Measurements from ENCODE around the gene RNPS1.
"Not testable (repeated sequence)": the region's sequence is repeated elsewhere in the genome, so short reads cannot be mapped to it uniquely, and the experiment has no call there.

The RNPS1 gene

GRCh38 chr16:2253293-2253692 lies 14.6 kb downstream of the RNPS1 start:
- DNase-seq, result no peak

DNA sequence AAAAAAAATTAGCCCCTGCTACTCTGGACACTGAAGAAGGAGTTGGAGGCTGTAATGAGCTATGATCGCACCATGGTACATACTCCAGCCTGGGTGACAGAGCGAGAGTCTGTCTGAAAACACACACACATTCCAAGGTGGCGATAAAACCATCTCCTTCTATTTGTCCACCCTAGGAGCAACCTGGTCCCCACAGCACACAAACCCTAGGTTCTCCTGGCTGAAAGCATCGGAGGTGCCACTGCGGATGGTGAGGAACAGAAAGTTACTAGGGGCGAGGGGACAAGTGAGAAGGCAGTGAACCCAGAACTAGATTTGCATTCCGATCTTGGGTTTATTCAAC lies 15.1 kb downstream of the RNPS1 start:
- no peak for DNase-seq

GRCh38 chr16:2251296-2252111 lies 16.4 kb downstream of the RNPS1 start, which contains the start of gene ECI1:
Gene ECI1, minus strand, starts transcription at chr16:2251587. Its CDS starts 21 bp downstream, at chr16:2251566.
- DNase-seq, result peak; percentile 95

DNA sequence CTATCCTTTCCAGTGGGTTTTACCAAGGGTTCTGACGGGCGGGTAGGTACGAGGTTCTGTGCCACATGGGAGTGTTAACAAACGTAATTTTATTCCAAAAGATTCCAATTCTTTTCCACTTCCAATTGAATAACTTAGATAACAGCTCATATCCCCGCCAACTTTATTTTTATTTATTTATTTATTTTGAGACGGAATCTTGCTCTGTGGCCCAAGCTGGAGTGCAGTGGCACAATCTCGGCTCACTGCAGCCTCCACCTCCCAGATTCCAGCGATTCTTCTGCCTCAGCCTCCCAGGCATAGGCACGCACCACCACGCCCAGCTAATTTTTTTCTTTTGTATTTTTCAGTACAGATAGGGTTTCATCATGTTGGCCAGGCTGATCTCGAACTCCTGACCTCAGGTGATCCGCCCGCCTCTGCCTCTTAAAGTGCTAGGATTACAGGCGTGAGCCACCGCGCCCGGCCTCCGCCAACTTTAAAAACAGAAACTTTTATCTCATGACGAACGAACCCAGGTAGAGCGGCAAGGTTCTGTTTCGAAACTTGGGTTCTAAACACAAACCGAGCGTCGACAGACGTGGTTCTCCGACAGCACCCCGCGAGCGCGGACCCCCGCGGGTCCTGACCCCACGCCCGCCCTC lies 17.2 kb downstream of the RNPS1 start:
- peak; percentile 46 for DNase-seq

GRCh38 chr16:2246301-2246885 lies 21.5 kb downstream of the RNPS1 start:
- DNase-seq, result no peak

DNA sequence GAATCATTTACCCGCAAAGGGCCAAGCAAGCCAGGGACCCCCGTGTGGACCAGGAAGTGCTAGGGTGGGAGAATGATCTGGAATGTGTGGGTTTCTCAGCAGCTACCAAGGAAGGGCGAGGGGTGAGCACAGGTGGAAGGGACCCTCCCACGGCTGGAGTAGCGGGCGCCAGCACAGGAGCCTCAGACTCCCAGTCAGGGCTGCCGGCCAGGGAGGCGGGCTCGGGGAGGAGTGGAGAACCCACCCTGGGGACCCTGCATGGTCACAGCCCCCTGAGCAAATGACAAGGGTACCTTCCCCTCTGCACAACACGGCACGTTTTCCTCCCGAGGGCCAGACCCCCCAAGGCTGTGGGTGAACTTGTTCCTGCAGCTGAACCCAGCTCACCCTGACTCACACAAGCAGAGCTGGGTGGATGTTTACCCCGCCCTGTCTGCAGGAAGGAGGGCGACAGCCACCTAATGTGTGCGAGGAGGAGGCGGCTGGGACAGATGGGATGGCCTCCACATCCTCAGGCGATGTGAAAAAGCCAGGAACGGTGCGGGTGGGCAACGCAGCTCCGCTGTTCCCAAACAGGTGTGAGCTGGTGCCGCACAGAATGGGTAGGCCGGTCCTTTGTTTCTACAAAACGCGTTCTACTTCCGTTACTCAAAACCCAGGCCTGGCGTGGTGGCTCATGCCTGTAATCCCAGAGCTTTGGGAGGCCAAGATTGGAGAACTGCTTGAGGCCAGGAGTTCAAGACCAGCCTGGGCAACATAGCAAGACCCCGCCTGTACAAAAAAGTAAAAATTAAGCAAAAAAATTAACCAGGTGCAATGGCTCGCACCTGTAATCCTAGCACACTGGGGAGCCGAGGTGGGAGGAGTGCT lies 22.8 kb downstream of the RNPS1 start:
- DNase-seq, result no peak

- no peak for DNase-seq
These were observed 23.6 kb downstream of the RNPS1 start for GRCh38 chr16:2244301-2244700.

GRCh38 chr16:2243781-2244180 lies 24.1 kb downstream of the RNPS1 start:
- DNase-seq, result no peak

GRCh38 chr16:2243031-2243528 lies 24.8 kb downstream of the RNPS1 start:
- DNase-seq, result no peak

DNA sequence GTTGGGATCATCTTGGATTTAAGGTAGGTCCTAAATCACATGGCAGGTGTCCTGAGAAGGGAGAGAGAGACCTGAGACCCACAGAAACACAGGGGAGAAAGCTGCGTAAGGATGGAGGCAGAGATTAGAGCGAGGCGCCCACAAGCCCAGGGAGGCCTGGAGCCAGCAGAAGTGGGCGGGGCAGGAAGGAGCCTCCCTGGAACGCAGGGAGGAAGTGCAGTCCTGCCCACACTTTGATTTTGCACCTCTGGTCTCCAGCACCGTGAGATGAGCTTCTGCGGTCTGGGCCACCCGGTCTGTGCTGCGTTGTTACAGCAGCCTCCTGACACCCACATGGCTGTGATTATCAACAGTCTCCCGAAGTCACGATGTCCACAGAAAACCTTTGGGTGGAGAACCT lies 25.3 kb downstream of the RNPS1 start:
- DNase-seq, result no peak

DNA sequence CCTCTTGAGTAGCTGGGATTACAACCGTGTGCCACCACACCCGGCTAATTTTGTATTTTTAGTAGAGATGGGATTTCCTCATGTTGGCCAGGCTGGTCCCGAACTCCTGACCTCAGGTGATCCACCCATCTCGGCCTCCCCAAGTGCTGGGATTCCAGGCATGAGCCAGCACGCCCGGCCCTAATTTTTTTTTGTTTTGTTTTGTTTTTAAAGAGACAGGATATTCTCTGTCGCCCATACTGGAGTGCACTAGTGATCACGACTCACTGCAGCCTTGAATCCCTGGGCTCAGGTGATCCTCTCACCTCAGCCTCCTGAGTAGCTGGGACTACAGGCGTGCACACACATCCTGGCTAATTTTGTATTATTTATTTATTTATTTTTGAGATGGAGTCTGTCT lies 27.6 kb downstream of the RNPS1 start:
- DNase-seq, result not testable (repeated sequence)

GRCh38 chr16:2238838-2239675 lies 28.9 kb downstream of the RNPS1 start:
- no peak for DNase-seq

DNA sequence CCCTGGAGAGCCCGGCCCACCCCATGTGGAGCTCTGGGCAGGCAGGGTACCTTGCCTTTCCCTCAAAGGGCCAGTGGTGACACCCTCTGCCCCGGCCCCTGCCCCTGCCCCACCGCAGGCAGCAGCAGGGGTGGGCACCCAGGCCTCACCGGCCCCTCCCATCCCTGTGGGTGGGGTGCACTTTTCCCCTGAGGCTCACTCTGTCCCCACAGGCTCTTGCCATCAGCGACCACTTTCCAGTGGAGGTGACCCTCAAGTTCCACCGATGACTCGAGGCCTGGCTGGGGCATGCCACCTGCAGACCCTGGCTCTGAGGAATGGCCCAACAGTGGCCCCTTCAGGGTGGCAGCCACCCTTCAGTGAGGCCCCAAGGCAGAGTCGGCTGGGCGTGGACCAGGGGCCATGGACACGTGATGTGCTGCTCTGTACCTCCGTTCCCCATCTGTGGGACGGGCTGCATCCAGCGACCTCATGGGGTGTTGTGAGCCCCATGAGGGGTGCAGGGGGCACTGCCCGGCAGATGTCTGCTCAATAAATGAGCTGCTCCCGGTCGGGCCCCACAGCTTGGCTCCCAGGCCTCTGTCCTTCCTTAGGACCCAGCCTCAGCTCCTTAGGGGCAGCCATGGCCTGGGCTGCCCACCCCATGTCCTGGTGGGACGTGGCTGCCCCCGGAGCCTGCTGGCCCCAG lies 29.6 kb downstream of the RNPS1 start:
- DNase-seq, result no peak

- DNase-seq, result no peak
These were observed 30.3 kb downstream of the RNPS1 start for GRCh38 chr16:2237493-2238149.

DNA sequence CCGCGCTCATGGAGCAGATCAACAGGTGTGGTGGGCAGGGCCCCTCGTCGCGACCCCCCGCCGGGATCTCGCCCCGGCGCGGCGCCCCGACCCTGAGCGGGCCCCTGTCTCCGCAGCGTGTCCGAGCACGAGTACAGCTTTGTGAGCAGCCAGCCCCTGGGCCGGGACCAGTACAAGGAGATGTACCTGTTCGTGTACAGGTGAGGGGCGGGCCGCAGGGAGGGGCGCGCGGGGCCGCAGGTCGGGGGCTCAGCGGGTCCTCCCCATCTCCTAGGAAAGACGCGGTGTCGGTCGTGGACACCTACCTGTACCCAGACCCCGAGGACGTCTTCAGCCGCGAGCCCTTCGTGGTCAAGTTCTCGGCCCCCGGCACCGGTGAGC lies 30.8 kb downstream of the RNPS1 start:
- DNase-seq, result no peak

DNA sequence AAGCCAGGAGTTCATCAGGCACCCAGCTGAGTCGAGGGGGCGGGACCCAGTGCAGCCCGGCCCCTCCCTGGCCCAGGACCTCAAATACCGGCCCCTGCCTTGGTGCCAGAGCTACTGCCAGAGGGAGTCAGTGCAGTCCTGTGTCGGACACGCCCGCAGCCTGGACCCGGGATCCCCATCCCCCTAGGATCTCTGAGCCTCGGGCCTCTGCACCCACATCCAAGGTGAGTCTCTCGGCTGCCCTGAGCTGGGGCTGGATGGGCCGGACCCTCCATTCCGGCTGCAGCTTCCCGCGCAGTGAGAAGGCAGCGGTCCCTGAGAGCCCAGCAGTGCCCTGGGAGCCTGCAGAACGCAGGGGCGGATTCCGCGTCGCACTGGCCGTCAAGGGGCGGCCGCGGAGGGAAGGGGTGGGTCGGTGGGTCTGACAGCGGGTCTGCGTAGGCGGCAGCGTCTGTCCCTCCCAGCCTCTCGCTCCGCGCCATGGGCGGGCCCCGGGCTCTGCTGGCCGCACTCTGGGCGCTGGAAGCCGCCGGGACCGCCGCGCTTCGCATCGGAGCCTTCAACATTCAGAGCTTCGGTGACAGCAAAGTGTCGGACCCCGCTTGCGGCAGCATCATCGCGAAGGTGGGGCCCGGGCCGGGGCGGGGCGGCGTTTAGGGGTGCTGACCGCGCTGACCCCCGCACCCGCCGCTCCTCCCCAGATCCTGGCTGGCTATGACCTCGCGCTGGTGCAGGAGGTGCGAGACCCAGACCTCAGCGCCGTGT lies 31.4 kb downstream of the RNPS1 start, which contains the start of gene DNASE1L2:
DNASE1L2 (plus strand) TSS at position 108 of the 765 bp plus-strand sequence; CDS start at position 481, 373 bp downstream.
- no peak for DNase-seq

DNA sequence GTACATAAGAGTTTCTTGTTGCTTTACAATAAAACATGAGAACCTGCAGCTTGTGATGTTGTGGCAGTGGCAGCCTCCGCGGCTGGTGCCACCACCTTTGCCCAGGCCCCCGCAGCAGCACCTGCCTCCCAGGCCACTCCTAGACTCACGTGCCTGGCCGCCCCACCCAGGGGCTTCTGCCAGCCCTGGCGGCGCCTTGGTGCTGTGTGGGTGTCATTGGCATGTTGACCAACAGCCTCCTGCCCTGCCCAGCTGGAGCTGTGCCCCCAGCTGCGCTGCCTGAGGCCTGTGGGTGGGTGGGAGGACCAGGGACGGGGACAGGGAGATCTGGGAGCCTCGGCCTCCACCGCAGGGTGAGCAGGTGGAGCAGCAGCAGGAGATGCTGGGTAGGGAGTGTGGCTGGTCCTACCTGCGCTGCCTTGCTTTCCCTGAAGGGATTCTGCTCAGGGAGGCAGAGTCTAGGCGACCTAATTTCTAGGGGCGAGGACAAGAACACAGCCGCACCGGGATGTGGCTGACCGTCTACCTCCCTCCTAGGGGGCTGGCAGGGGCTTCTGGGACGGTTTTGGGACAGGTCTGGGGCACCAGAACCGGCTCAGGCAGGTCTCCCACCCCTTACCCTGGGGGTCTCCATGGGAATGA lies 32.1 kb downstream of the RNPS1 start:
- no peak for DNase-seq

DNA sequence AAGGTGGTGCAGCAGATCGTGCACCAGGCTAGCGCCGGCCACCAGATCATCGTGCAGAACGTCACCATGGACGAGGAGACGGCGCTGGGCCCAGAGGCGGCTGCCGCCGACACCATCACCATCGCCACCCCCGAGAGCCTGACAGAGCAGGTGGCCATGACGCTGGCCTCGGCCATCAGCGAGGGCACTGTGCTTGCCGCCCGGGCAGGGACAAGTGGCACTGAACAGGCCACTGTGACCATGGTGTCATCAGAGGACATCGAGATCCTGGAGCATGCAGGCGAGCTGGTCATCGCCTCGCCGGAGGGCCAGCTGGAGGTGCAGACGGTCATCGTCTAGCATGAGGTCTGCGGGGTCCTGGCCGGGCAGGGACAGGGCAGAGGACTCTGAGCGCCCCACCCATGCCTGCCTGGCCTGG lies 32.7 kb downstream of the RNPS1 start:
- no peak for DNase-seq

DNA sequence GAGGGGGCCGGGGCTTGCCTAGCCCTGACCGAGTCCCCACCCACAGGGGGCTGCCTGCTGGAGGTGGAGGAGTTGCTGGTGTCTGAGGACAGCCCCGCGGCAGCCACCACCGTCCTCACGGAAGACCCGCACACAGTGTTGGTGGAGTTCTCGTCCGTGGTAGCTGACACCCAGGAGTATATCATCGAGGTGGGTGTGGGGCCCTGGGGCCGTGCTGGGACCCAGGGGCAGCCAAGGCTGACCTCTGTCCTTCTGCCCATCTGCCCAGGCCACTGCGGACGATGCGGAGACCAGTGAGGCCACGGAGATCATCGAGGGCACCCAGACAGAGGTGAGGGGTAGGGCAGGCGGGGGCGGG lies 33.1 kb downstream of the RNPS1 start:
- no peak for DNase-seq

Data from activated CD4-positive, alpha-beta T cell treated with anti-CD3 and anti-CD28 coated beads, Interleukin-10, Interleukin-2, amounts not matched to agents 100 ng/mL and 50 ng/mL, durations not matched to agents 16 hours and 8 hours (primary cell).